ENCODE measurements around the gene SLC49A3. TPM values are rescaled to one million over a fixed set of nuclear protein-coding genes. Genes with fewer than 3 reads are reported as not detected.
A peak's percentile ranks its signal among the peaks of the same experiment; 100 is the strongest.
"Not testable (repeated sequence)": the region's sequence is repeated elsewhere in the genome, so short reads cannot be mapped to it uniquely, and the experiment has no call there.

SLC49A3 gene
- total RNA-seq, 1 experiment from 2014 or later = 8.1 TPM

DNA sequence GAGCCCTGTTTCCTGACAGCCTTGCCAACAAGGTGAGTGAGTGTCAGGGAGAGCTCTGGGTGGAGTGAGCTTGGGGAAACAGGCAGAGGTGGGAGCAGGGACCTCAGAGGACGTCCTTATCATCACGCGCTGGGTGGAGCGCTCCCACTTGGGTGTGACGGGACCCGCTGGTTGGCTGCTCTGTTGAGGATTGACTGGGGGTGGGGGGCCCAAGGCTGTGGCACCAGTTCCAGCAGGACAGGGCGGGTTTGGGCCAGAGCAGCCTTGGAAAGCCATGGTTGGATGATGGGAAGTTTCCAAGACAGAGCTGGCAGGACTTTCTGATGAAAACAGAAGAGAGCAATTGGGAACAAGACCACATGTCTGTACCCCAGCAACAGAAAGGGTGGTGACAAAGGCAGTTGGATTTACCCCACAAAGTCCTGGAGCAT is 13.7 kb upstream of the SLC49A3 start:
- no TSS peak for BruUV-seq (replicated peaks)
- H3K4me2 ChIP-seq = no peak overlapping the region
- H3K9me2 ChIP-seq (ENCODE audit: insufficient read depth) = no peaks in the 10 kb centered on the region
- no peaks in the 10 kb centered on the region for H3K36me3 ChIP-seq (ENCODE audit: low read depth)
- H3K79me2 ChIP-seq (ENCODE audit: low read depth) = peaks cover 19% of the 10 kb centered on the region
- H3K27me3 ChIP-seq (ENCODE audit: insufficient read depth, low read depth) = no peaks in the 10 kb centered on the region
- no peak overlapping the region for H2AFZ ChIP-seq
- no peaks in the 10 kb centered on the region for H4K20me1 ChIP-seq (ENCODE audit: insufficient read depth)
- H3K4me1 ChIP-seq (replicated peaks; ENCODE audit: insufficient read depth) = 0 out of 2 replicates have a peak, but pooled peaks cover 5% of the 10 kb centered on the region
- no peak overlapping the region for H3K27ac ChIP-seq
- ChIA-PET CTCF (no interaction called here), POLR2A (ENCODE audit: unreplicated experiment) (interaction anchor here (0.7 kb wide), 1 partner anchor 15 kb away, joined by 4 read pairs; no protein-coding TSS in a partner anchor)
- DNase-seq = no peak
- intact Hi-C loops (cut with micrococcal nuclease; ENCODE audit: unreplicated experiment) = no loop called here
- no peak overlapping the region for H3K4me3 ChIP-seq
- TF ChIP-seq, protein P1, sequence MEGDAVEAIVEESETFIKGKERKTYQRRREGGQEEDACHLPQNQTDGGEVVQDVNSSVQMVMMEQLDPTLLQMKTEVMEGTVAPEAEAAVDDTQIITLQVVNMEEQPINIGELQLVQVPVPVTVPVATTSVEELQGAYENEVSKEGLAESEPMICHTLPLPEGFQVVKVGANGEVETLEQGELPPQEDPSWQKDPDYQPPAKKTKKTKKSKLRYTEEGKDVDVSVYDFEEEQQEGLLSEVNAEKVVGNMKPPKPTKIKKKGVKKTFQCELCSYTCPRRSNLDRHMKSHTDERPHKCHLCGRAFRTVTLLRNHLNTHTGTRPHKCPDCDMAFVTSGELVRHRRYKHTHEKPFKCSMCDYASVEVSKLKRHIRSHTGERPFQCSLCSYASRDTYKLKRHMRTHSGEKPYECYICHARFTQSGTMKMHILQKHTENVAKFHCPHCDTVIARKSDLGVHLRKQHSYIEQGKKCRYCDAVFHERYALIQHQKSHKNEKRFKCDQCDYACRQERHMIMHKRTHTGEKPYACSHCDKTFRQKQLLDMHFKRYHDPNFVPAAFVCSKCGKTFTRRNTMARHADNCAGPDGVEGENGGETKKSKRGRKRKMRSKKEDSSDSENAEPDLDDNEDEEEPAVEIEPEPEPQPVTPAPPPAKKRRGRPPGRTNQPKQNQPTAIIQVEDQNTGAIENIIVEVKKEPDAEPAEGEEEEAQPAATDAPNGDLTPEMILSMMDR (conservative IDR thresholded peaks at IDR 0.05) = no peak
- TF ChIP-seq EZH2 (IDR thresholded peaks at IDR 0.05; ENCODE audit: low read depth) = no peak
- no peaks in the 10 kb centered on the region; the same call in 1 of the 2 replicates for H3F3A ChIP-seq (ENCODE audit: insufficient read depth, low read depth)
- H3K9me3 ChIP-seq (ENCODE audit: insufficient read depth, low read depth) = no peaks in the 10 kb centered on the region

DNA sequence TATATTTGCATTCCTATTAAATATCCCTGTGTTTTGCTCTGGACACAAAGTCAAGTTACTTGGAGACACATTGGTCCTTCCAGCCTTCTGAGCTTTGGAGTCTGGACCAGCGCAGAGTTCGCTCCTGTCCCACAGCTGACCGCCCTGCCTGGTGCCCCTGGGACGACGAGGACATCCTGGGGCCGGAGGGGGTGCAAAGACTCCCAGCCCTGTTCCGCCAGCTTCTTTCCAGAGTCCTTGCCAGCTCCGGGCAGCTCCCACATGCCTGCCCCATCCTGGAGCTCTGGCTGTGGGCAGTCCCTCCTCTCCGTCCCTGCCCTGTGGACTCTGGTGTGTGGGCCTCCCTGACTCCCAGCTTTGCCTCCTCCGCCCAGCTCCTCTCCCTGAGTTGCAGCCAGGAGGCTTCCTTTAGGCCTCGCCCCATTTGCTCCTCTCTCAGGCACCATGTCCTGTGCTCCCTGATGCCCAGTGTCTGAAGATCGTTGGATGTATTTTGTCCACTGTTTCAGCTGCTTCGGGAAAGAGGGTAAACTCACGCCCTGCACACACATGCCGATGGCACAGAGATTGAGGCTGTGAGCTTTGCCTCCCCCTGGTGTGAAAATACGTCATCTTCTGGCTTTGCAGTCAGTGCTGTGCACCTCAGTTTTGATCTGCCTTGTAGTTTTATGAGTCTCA is 11.8 kb upstream of the SLC49A3 start:
- Histone ChIP-seq H2AFZ (no peak overlapping the region), H3K9me3 (ENCODE audit: insufficient read depth, low read depth) (no peaks in the 10 kb centered on the region), H3K9me2 (ENCODE audit: insufficient read depth) (no peaks in the 10 kb centered on the region), H3K4me3 (no peak overlapping the region), H3F3A (ENCODE audit: insufficient read depth, low read depth) (no peaks in the 10 kb centered on the region; the same call in 1 of the 2 replicates), H3K27me3 (ENCODE audit: insufficient read depth, low read depth) (no peaks in the 10 kb centered on the region), H3K36me3 (ENCODE audit: low read depth) (no peaks in the 10 kb centered on the region), H3K79me2 (ENCODE audit: low read depth) (peaks cover under 1% of the 10 kb centered on the region; the same call in 1 of the 2 replicates), H3K27ac (no peak overlapping the region), H4K20me1 (ENCODE audit: insufficient read depth) (no peaks in the 10 kb centered on the region), H3K4me2 (no peak overlapping the region), H3K4me1 (replicated peaks; ENCODE audit: insufficient read depth) (no peaks in the 10 kb centered on the region)
- ChIA-PET POLR2A (ENCODE audit: unreplicated experiment) (no interaction called here), CTCF (interaction anchor here (0.6 kb wide), 1 partner anchor 58 kb away, joined by 5 read pairs; no protein-coding TSS in a partner anchor)
- no peak for DNase-seq
- no peak for TF ChIP-seq EZH2 (IDR thresholded peaks at IDR 0.05; ENCODE audit: low read depth)
- TF ChIP-seq, protein P1 (conservative IDR thresholded peaks at IDR 0.05) = no peak
- no TSS peak for BruUV-seq (replicated peaks)
- intact Hi-C loops (cut with micrococcal nuclease; ENCODE audit: unreplicated experiment) = no loop called here

DNA sequence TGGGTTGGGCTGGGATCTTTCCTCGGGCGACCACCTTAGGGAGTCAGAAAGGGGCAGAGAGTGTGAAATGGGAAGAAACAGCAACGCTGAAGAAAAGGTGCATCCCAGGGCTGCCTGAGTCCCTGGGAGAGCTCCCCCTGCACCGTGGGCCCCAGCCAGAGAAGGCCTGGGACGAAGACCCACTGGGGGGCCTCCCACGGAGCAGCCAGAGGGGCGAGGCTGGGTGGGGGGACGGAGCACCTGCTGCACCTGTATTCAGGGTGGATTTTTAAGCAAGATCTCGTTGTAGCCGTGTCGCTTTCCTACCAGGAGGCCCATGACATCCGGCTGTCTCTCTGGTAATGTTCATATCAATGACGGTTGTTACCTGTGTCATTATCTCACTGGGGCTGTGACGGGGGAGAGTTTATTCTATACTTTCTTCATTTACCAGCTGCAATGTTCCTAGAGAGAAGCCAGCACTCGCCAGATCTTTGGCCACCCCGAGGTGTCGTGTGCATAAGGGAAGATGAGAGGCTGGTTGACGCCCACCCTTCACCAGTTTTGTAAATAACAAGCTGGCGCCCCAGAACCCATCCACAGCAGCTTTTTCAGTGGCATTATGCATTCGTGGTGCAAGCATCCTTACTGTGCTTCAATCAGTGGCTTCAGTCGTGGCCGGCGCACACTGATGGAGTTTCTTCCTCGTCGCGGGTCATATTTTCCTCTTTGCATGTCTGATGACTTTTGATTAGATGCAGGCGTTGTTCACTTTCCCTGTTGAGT is 11.0 kb upstream of the SLC49A3 start:
- Histone ChIP-seq H3K4me1 (replicated peaks; ENCODE audit: insufficient read depth) (no peaks in the 10 kb centered on the region), H3K9me3 (ENCODE audit: insufficient read depth, low read depth) (no peaks in the 10 kb centered on the region), H4K20me1 (ENCODE audit: insufficient read depth) (no peaks in the 10 kb centered on the region), H3K27me3 (ENCODE audit: insufficient read depth, low read depth) (no peaks in the 10 kb centered on the region), H2AFZ (no peak overlapping the region), H3K4me2 (peak overlapping the region; percentile 45), H3K36me3 (ENCODE audit: low read depth) (no peaks in the 10 kb centered on the region), H3F3A (ENCODE audit: insufficient read depth, low read depth) (no peaks in the 10 kb centered on the region; the same call in 1 of the 2 replicates), H3K79me2 (ENCODE audit: low read depth) (no peaks in the 10 kb centered on the region), H3K9me2 (ENCODE audit: insufficient read depth) (no peaks in the 10 kb centered on the region), H3K4me3 (no peak overlapping the region), H3K27ac (0 out of 2 replicates have a peak overlapping the region, but pooled peaks have one; percentile 27)
- intact Hi-C loops (cut with micrococcal nuclease; ENCODE audit: unreplicated experiment) = no loop called here
- BruUV-seq (replicated peaks) = no TSS peak
- TF ChIP-seq, protein P1 (conservative IDR thresholded peaks at IDR 0.05) = no peak
- TF ChIP-seq EZH2 (IDR thresholded peaks at IDR 0.05; ENCODE audit: low read depth) = no peak
- ChIA-PET CTCF (no interaction called here), POLR2A (ENCODE audit: unreplicated experiment) (no interaction called here)
- DNase-seq = no peak

DNA sequence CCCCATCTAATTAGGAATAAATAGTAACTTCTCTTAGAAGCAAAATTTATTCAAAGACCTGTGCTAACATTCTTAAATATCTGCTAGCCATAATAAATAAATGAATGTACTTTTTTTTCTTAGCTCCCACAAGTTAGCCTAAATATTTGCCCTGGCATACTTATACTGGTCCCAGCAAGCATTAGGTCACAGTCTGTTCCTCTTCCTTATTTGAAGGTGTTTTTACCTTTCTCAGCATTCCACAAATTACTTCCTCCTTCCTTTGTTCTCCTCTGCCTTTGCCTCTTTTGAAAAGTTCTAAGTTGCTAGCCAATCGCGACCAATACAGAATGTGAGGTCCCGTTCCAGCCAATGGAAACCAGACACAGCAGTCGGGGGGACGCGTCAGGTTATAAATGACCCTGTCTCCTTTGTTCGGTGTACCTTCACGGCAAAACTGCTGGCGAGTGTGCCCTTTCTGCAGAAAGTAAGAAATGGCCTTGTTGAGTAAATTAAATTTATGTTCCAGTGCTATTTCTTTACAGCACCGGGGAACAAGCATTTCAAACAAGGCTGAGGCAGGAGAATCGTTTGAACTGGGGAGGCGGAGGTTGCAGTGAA is 5.5 kb upstream of the SLC49A3 start:
- H3K4me3 ChIP-seq; H3F3A ChIP-seq (ENCODE audit: insufficient read depth, low read depth); CTCF ChIA-PET; intact Hi-C loops (cut with micrococcal nuclease; ENCODE audit: unreplicated experiment); H4K20me1 ChIP-seq (ENCODE audit: insufficient read depth); H3K27me3 ChIP-seq (ENCODE audit: insufficient read depth, low read depth); H3K4me2 ChIP-seq; POLR2A ChIA-PET (ENCODE audit: unreplicated experiment); BruUV-seq (replicated peaks); H2AFZ ChIP-seq; DNase-seq; H3K9me2 ChIP-seq (ENCODE audit: insufficient read depth); H3K9me3 ChIP-seq (ENCODE audit: insufficient read depth, low read depth); H3K27ac ChIP-seq; H3K36me3 ChIP-seq (ENCODE audit: low read depth); H3K79me2 ChIP-seq (ENCODE audit: low read depth); H3K4me1 ChIP-seq (replicated peaks; ENCODE audit: insufficient read depth): not testable (repeated sequence)

Data from PC-9 (cell line).